HCT116 (cell line): ENCODE measurements around the gene TDRD9. TPM values are rescaled to one million over a fixed set of nuclear protein-coding genes. Genes with fewer than 3 reads are reported as not detected.

ENCODE experiments used
- ATAC-seq: fragments of 200-7000 bp; cut with Tn5 transposase; 2 replicates; pipeline ENCODE4 v1.9.1; 2020; ENCODE audit warnings: mild to moderate bottlenecking, moderate library complexity
- BruUV-seq: library from RNA; stranded (reverse); fragments of 400-500 nt; replicated peaks from 2 replicates; lab custom pipeline; 2021; lab: Mats Ljungman, UMichigan
- CTCF ChIA-PET: fragments of 300-600 bp; sonication (Branson Sonifier 250); formaldehyde crosslinking; loops from one replicate; lab custom pipeline; 2021; ENCODE audit warnings: antibody characterized with exemption; lab: Charles Lee
- POLR2A ChIA-PET: fragments of 300-600, 350-600 bp; sonication (Branson Sonifier 250); formaldehyde crosslinking; loops from one replicate; lab custom pipeline; 2021; ENCODE audit warnings: antibody characterized with exemption; lab: Charles Lee
- RAD21 ChIA-PET, 2 experiments: fragments of 300-600 bp; sonication (Branson Sonifier 250); formaldehyde crosslinking; loops; one replicate each; lab custom pipeline; 2023; ENCODE audit warnings: low total read pairs in 2 of 2; ENCODE audit not compliant: uncharacterized antibody in 2 of 2, unreplicated experiment in 2 of 2, low non-redundant PET in 1 of 2; lab: Charles Lee
- DNase-seq: peaks from one replicate; pipeline ENCODE4 v3.0.0-alpha.2; 2010; ENCODE audit warnings: low read depth, low spot score
- H2AFZ ChIP-seq: fragments of 200-600 bp; shearing (Covaris generic), sonication (generic); 2 replicates; pipeline ENCODE4 v1.6.1; 2017; ENCODE audit warnings: low read depth, mixed run types, mixed read lengths, antibody characterized with exemption, low read length; ENCODE audit not compliant: poor library complexity, severe bottlenecking
- H3K27ac ChIP-seq: 2 replicates; pipeline ENCODE4 v1.5.1; 2012; ENCODE audit warnings: low read depth, low read length
- H3K27me3 ChIP-seq: fragments of 200-600 bp; sonication (generic); 2 replicates; pipeline ENCODE4 v1.6.1; 2016; ENCODE audit warnings: mixed run types, low read length, mixed read lengths; ENCODE audit not compliant: insufficient read depth
- H3K36me3 ChIP-seq, 2 experiments: fragments of 200-500 bp in 1 of 2; fragments of 200-600 bp in 1 of 2; sonication (Bioruptor generic) in 1 of 2; sonication (generic) in 1 of 2; 2 replicates each; pipeline versions ENCODE4 v1.5.1 to v1.6.1; 2014 to 2016; ENCODE audit warnings: low read length in 2 of 2, inconsistent platforms in 1 of 2, mixed read lengths in 1 of 2, mixed run types in 1 of 2; ENCODE audit not compliant: insufficient read depth in 2 of 2, control insufficient read depth in 1 of 2
- H3K4me1 ChIP-seq, 2 experiments: fragments of 200-600 bp in 1 of 2; sonication (generic) in 1 of 2; 2 replicates each; pipeline versions ENCODE4 v1.5.1 to v1.6.1; 2012 to 2017; ENCODE audit warnings: low read length in 2 of 2, inconsistent platforms in 1 of 2, mild to moderate bottlenecking in 1 of 2, mixed read lengths in 1 of 2, mixed run types in 1 of 2, moderate library complexity in 1 of 2; ENCODE audit not compliant: insufficient read depth in 2 of 2, control insufficient read depth in 1 of 2
- H3K4me2 ChIP-seq: fragments of 200-600 bp; sonication (generic); 2 replicates; pipeline ENCODE4 v1.6.1; 2017; ENCODE audit warnings: mixed run types, low read length, mixed read lengths
- H3K4me3 ChIP-seq, 2 experiments: fragments of 200-600 bp in 1 of 2; sonication (generic) in 1 of 2; replicated peaks in 1 of 2; 2 replicates each; pipeline ENCODE4 v1.5.1; 2011 to 2016; ENCODE audit warnings: low read length in 2 of 2, control low read depth in 1 of 2, low read depth in 1 of 2, mild to moderate bottlenecking in 1 of 2, mixed read lengths in 1 of 2, mixed run types in 1 of 2
- H3K79me2 ChIP-seq: fragments of 200-600 bp; sonication (generic); 2 replicates; pipeline ENCODE4 v1.6.1; 2017; ENCODE audit warnings: mild to moderate bottlenecking, mixed run types, low read length, moderate library complexity, mixed read lengths; ENCODE audit not compliant: insufficient read depth
- H3K9ac ChIP-seq: fragments of 200-600 bp; sonication (generic); 2 replicates; pipeline ENCODE4 v1.6.1; 2016; ENCODE audit warnings: low read length, mixed read lengths
- H3K9me2 ChIP-seq: fragments of 200-600 bp; sonication (generic), shearing (Covaris generic); 2 replicates; pipeline ENCODE4 v1.6.1; 2017; ENCODE audit warnings: mixed run types, mild to moderate bottlenecking, moderate library complexity; ENCODE audit not compliant: insufficient read depth
- H3K9me3 ChIP-seq, 2 experiments: fragments of 200-500 bp in 1 of 2; fragments of 200-600 bp in 1 of 2; sonication (Bioruptor generic) in 1 of 2; sonication (generic) in 1 of 2; 2 replicates each; pipeline ENCODE4 v1.6.1; 2014 to 2017; ENCODE audit warnings: low read length in 2 of 2, mixed read lengths in 2 of 2, inconsistent platforms in 1 of 2, low read depth in 1 of 2, mild to moderate bottlenecking in 1 of 2, mixed run types in 1 of 2, moderate library complexity in 1 of 2; ENCODE audit not compliant: control insufficient read depth in 1 of 2, insufficient read depth in 1 of 2
- H4K20me1 ChIP-seq: fragments of 200-600 bp; sonication (generic), shearing (Covaris generic); 2 replicates; pipeline ENCODE4 v1.6.1; 2017; ENCODE audit warnings: mixed run types, mild to moderate bottlenecking, moderate library complexity; ENCODE audit not compliant: insufficient read depth
- ELF1 ChIP-seq: IDR thresholded peaks from 2 replicates; pipeline ENCODE4 v1.6.1; 2012; ENCODE audit warnings: low read depth, borderline replicate concordance
- EZH2 ChIP-seq: fragments of 200-600 bp; sonication (generic); IDR thresholded peaks from 2 replicates; pipeline ENCODE4 v1.6.1; 2017; ENCODE audit warnings: antibody characterized with exemption, mixed run types
- EZH2phosphoT487 ChIP-seq: fragments of 200-600 bp; IDR thresholded peaks from 2 replicates; pipeline ENCODE4 v1.6.1; 2018; ENCODE audit warnings: antibody characterized with exemption, borderline replicate concordance
- FOSL1 ChIP-seq: IDR thresholded peaks from 2 replicates; pipeline ENCODE4 v1.6.1; 2012; ENCODE audit warnings: low read depth
- JUND ChIP-seq: IDR thresholded peaks from 2 replicates; pipeline ENCODE4 v1.6.1; 2012
- POLR2AphosphoS5 ChIP-seq: IDR thresholded peaks from 2 replicates; pipeline ENCODE4 v1.6.1; 2011; ENCODE audit warnings: mild to moderate bottlenecking, low read depth, low read length, moderate library complexity
- RAD21 ChIP-seq: IDR thresholded peaks from 2 replicates; pipeline ENCODE4 v1.6.1; 2012; ENCODE audit warnings: low read depth, mild to moderate bottlenecking
- SIN3A ChIP-seq: IDR thresholded peaks from 2 replicates; pipeline ENCODE4 v1.6.1; 2012; ENCODE audit warnings: low read depth
- SP1 ChIP-seq: IDR thresholded peaks from 2 replicates; pipeline ENCODE4 v1.6.1; 2012; ENCODE audit warnings: low read depth
- SRF ChIP-seq: IDR thresholded peaks from 2 replicates; pipeline ENCODE4 v1.6.1; 2012; ENCODE audit warnings: low read depth
- YY1 ChIP-seq: IDR thresholded peaks from 2 replicates; pipeline ENCODE4 v1.6.1; 2011; ENCODE audit warnings: low read length, low read depth, moderate library complexity, mild to moderate bottlenecking; ENCODE audit not compliant: insufficient replicate concordance; ENCODE audit errors: extremely low read depth
- ZNF274 ChIP-seq: fragments of 200-500 bp; sonication (Bioruptor generic); IDR thresholded peaks from 2 replicates; pipeline ENCODE4 v1.6.1; 2014; ENCODE audit warnings: mild to moderate bottlenecking, low read depth, low read length, inconsistent platforms
- intact Hi-C: fragments of 100-400 bp; cut with micrococcal nuclease; formaldehyde crosslinking; loops from 2 replicates; pipeline ENCODE4 v1.10.0; 2022
- total RNA-seq: library from RNA; stranded (reverse); gene quantifications from one replicate; pipeline ENCODE4 v1.2.1, GENCODE V29; 2021; ENCODE audit not compliant: unreplicated experiment
- TF ChIP-seq, protein P1 (sequence below): IDR thresholded peaks from 2 replicates; pipeline ENCODE4 v1.6.1; 2012; ENCODE audit warnings: low read depth
- TF ChIP-seq, protein P2 (sequence below), 3 experiments: fragments of 200-600 bp in 1 of 3; sonication (generic) in 1 of 3; IDR thresholded peaks in 2 of 3; conservative IDR thresholded peaks in 1 of 3; 2 replicates each; pipeline ENCODE4 v1.5.1; 2012 to 2017; ENCODE audit warnings: low read depth in 2 of 3, low read length in 2 of 3, antibody characterized with exemption in 1 of 3, borderline replicate concordance in 1 of 3, control low read depth in 1 of 3, mild to moderate bottlenecking in 1 of 3, mixed read lengths in 1 of 3, mixed run types in 1 of 3, moderate library complexity in 1 of 3; ENCODE audit not compliant: insufficient read depth in 1 of 3
- TF ChIP-seq, protein P3 (sequence below): IDR thresholded peaks from 2 replicates; pipeline ENCODE4 v1.6.1; 2012
- TF ChIP-seq, protein P4 (sequence below): IDR thresholded peaks from 2 replicates; pipeline ENCODE4 v1.6.1; 2012

Gene TDRD9
- total RNA-seq, 1 experiment from 2014 or later, result not detected

DNA sequence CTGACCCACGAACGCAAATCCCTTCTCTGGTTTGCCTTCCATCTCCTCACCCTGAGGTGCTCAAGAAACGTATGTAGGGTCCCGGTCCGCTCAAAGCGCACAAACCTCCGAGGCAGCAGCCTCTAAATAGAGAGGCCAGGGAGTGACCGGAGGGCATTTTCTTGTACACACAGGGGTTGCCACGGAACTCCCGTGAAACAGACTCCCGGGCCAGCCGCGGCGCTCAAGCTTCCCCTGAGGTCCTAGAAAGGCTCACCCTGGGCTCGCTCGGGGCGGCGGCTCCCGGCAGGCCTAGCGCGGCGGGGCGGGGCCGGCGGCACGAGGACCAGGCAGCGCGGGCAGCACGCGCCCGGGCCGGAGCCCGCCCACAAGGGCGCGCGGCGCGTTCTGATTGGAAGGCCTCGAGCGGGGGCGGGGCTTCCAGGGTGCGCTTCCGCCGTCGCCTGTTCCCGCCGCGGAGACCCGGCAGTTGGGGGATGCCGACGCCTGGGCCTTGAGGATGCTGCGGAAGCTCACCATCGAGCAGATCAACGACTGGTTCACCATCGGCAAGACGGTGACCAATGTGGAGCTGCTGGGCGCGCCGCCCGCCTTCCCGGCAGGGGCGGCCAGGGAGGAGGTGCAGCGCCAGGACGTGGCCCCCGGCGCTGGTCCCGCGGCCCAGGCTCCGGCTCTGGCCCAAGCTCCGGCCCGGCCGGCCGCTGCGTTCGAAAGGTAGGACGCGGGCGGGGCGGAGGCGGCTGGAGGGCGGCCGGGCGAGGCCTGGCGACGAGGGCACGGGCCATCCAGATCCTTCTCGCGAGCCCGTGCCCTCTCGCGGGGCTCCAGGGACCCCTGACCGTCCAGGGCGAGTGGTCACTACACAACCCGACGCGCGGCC, at the start of gene TDRD9 (continued):
- TF ChIP-seq YY1 (no peak), JUND (no peak)

DNA sequence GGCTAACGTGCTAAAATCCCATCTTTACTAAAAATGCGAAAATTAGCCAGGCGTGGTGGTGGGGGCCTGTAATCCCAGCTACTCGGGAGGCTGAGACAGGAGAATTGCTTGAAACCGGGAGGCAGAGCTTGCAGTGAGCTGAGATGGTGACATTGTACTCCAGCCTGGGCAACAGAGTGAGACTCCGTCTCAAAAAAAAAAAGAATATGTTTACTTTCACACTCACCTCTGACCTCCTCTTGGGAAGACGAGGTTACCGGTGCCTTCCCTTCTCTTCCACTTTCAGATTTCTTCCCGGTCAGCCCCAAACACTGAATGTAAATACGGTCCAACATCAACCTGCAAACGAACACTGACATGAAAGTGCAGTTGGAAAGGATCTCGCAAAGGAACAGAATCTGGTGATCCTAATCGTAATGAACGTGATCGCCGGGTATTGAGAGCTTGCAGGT, 49.1 kb upstream of the TDRD9 start:
- no peaks in the 10 kb centered on the region for H4K20me1 ChIP-seq
- DNase-seq, result no peak
- no peak overlapping the region for H3K9ac ChIP-seq
- H3K9me2 ChIP-seq, result no peaks in the 10 kb centered on the region
- no TSS peak for BruUV-seq
- POLR2A ChIA-PET, result no interaction called here
- intact Hi-C loops, result no loop called here
- RAD21 ChIA-PET, result no interaction called here
- CTCF ChIA-PET, result interaction anchor here (1.5 to 3.2 kb wide), 2 partner anchors 11 to 22 kb away, joined by 3 to 17 read pairs; no protein-coding TSS in a partner anchor
- no peaks in the 10 kb centered on the region for H3K27me3 ChIP-seq
- no peaks in the 10 kb centered on the region for H3K36me3 ChIP-seq
- TF ChIP-seq SP1, result no peak
- TF ChIP-seq EZH2, result no peak
- TF ChIP-seq ELF1, result no peak
- TF ChIP-seq SIN3A, result no peak
- no peak for TF ChIP-seq RAD21
- TF ChIP-seq, protein P1, sequence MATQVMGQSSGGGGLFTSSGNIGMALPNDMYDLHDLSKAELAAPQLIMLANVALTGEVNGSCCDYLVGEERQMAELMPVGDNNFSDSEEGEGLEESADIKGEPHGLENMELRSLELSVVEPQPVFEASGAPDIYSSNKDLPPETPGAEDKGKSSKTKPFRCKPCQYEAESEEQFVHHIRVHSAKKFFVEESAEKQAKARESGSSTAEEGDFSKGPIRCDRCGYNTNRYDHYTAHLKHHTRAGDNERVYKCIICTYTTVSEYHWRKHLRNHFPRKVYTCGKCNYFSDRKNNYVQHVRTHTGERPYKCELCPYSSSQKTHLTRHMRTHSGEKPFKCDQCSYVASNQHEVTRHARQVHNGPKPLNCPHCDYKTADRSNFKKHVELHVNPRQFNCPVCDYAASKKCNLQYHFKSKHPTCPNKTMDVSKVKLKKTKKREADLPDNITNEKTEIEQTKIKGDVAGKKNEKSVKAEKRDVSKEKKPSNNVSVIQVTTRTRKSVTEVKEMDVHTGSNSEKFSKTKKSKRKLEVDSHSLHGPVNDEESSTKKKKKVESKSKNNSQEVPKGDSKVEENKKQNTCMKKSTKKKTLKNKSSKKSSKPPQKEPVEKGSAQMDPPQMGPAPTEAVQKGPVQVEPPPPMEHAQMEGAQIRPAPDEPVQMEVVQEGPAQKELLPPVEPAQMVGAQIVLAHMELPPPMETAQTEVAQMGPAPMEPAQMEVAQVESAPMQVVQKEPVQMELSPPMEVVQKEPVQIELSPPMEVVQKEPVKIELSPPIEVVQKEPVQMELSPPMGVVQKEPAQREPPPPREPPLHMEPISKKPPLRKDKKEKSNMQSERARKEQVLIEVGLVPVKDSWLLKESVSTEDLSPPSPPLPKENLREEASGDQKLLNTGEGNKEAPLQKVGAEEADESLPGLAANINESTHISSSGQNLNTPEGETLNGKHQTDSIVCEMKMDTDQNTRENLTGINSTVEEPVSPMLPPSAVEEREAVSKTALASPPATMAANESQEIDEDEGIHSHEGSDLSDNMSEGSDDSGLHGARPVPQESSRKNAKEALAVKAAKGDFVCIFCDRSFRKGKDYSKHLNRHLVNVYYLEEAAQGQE, result no peak
- TF ChIP-seq, protein P2, sequence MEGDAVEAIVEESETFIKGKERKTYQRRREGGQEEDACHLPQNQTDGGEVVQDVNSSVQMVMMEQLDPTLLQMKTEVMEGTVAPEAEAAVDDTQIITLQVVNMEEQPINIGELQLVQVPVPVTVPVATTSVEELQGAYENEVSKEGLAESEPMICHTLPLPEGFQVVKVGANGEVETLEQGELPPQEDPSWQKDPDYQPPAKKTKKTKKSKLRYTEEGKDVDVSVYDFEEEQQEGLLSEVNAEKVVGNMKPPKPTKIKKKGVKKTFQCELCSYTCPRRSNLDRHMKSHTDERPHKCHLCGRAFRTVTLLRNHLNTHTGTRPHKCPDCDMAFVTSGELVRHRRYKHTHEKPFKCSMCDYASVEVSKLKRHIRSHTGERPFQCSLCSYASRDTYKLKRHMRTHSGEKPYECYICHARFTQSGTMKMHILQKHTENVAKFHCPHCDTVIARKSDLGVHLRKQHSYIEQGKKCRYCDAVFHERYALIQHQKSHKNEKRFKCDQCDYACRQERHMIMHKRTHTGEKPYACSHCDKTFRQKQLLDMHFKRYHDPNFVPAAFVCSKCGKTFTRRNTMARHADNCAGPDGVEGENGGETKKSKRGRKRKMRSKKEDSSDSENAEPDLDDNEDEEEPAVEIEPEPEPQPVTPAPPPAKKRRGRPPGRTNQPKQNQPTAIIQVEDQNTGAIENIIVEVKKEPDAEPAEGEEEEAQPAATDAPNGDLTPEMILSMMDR (IDR thresholded peaks at IDR 0.05 in 2 of 3, conservative IDR thresholded peaks at IDR 0.05 in 1 of 3; ENCODE audit: borderline replicate concordance in 1 of 3, insufficient read depth in 1 of 3, low read depth in 2 of 3, low read length in 2 of 3), result no peak
- TF ChIP-seq FOSL1, result no peak
- TF ChIP-seq ZNF274, result no peak
- no peak for TF ChIP-seq JUND
- no peak for TF ChIP-seq SRF
- TF ChIP-seq, protein P3, sequence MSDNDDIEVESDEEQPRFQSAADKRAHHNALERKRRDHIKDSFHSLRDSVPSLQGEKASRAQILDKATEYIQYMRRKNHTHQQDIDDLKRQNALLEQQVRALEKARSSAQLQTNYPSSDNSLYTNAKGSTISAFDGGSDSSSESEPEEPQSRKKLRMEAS, result no peak
- no peak for TF ChIP-seq EZH2phosphoT487
- TF ChIP-seq POLR2AphosphoS5, result no peak
- no peak for TF ChIP-seq YY1
- TF ChIP-seq, protein P4, sequence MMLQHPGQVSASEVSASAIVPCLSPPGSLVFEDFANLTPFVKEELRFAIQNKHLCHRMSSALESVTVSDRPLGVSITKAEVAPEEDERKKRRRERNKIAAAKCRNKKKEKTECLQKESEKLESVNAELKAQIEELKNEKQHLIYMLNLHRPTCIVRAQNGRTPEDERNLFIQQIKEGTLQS, result no peak
- TF ChIP-seq, all 23 proteins: peak for 0
- Histone ChIP-seq H2AFZ (no peak overlapping the region), H3K4me3 (no peak overlapping the region), H3K4me1 (peaks cover 26 to 30% of the 10 kb centered on the region in 2 experiments), H3K79me2 (no peaks in the 10 kb centered on the region), H3K4me2 (peak overlapping the region; percentile 69; the same call in 1 of the 2 replicates), H3K9me3 (no peaks in the 10 kb centered on the region), H3K27ac (no peak overlapping the region)
- ATAC-seq, result no peak
